Esophagus muscularis mucosa (tissue), 3 donors: ENCODE results near the gene KLK1.

Experiments
- POLR2A ChIP-seq: fragments of 450-650 bp; IDR thresholded peaks from one replicate; pipeline ENCODE4 v1.6.1; 2017; ENCODE audit warnings: antibody characterized with exemption, moderate library complexity, mild to moderate bottlenecking, low read depth
- TF ChIP-seq, protein P1 (sequence below), 3 experiments: fragments of 200-600 bp in 2 of 3; fragments of 450-650 bp in 1 of 3; sonication (generic) in 2 of 3; IDR thresholded peaks; one replicate each; pipeline ENCODE4 v1.5.1; 2017 to 2019; ENCODE audit warnings: antibody characterized with exemption in 3 of 3, mild to moderate bottlenecking in 2 of 3, moderate library complexity in 1 of 3

- TF ChIP-seq, protein P1, sequence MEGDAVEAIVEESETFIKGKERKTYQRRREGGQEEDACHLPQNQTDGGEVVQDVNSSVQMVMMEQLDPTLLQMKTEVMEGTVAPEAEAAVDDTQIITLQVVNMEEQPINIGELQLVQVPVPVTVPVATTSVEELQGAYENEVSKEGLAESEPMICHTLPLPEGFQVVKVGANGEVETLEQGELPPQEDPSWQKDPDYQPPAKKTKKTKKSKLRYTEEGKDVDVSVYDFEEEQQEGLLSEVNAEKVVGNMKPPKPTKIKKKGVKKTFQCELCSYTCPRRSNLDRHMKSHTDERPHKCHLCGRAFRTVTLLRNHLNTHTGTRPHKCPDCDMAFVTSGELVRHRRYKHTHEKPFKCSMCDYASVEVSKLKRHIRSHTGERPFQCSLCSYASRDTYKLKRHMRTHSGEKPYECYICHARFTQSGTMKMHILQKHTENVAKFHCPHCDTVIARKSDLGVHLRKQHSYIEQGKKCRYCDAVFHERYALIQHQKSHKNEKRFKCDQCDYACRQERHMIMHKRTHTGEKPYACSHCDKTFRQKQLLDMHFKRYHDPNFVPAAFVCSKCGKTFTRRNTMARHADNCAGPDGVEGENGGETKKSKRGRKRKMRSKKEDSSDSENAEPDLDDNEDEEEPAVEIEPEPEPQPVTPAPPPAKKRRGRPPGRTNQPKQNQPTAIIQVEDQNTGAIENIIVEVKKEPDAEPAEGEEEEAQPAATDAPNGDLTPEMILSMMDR (IDR thresholded peaks at IDR 0.05), result no peak
- no peak for TF ChIP-seq POLR2A
Measured at GRCh38 chr19:50790922-50791467, 32.6 kb downstream of the KLK1 start.
